Stimulated activated CD4-positive, alpha-beta T cell treated with anti-CD3 and anti-CD28 coated beads, Interleukin-15, amount 100 ng/mL, for 48 hours (primary cell): ENCODE data around the gene NKD1.
"Not testable (repeated sequence)": the region's sequence is repeated elsewhere in the genome, so short reads cannot be mapped to it uniquely, and the experiment has no call there.

Experiments
- DNase-seq, 2 donors: peaks; one replicate each; pipeline ENCODE4 v3.0.0-alpha.2; 2020; ENCODE audit warnings: low read depth in 2 of 2

The NKD1 gene, protein sequence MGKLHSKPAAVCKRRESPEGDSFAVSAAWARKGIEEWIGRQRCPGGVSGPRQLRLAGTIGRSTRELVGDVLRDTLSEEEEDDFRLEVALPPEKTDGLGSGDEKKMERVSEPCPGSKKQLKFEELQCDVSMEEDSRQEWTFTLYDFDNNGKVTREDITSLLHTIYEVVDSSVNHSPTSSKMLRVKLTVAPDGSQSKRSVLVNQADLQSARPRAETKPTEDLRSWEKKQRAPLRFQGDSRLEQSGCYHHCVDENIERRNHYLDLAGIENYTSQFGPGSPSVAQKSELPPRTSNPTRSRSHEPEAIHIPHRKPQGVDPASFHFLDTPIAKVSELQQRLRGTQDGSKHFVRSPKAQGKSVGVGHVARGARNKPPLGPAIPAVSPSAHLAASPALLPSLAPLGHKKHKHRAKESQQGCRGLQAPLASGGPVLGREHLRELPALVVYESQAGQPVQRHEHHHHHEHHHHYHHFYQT

DNA sequence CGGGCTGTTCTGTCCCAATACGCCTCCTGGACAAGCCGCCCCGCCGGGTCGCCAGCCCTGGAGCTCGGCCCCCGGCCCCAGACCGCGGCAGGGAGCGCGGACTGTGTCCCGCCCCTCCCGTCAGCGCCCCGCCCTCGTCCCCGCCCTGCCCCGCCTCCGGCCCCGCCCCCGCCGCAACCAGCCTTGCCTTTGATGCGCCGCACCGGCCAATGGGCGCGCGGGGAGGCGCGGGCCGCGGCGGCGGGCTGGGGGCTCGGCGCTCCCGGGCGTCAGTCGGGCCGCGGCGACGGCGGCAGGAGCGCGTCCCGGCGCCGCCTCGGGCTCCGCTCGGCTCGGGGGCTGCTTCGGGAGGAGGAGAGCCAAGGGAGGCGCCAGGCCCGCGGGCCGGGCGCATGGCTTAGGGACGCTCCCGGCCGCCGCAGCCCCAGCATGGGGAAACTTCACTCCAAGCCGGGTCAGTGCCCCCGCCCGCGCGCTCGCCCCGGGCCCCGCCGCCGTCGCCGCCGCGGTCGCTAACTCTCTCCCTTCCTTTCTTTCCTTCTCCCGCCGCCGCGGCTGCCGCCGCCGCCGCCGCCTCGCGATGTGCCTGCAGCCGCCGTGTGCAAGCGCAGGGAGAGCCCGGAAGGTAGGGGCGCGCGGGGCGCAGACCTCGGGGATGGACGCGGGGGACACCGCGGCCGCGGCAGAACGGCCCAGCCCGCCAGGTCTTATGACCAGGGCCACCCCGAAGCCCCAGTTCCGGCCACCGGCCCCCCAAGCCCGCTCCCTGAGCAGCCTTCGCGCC, at the start of gene NKD1:
Gene NKD1 (plus strand): TSS at position 272 of the 784 bp plus-strand sequence. CDS start 158 bp downstream, at position 430.
- DNase-seq, result peak in 1 of 2 donors; percentile 56

DNA sequence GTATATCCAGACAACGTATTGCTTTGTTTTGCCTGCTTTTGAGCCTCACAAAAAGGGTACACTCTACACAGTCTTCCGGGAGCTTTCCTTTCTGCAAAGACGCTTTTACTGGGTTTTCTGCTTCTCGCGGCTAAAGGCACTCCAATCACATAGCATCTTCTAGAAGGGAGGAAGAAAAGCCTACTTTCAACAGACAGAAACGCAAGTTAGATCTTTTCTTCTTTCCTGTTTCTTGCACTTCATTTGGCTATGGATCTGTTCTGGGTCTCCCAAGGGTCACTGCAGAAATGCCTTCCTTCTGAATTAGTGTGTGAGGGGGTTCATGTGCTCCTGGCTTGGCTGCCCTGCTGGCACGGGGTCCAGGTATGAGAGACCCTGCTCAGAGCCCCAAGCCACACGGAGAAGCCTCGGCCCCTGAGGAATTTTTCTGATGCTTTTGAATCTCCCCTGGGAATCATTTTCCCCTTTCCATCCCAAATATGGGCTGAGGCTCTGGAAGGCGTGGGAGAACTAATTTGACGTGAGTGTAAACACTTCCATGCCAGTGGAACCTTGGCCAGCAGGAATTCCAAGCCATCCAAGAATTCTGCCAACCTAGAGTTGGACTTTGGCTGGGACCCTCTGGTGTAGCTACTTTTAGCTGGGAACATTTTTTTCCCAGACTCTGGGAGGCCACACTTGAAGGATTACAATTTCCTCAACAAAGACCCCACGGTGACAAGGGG, 49.6 kb upstream of the NKD1 start:
- no peak for DNase-seq

DNA sequence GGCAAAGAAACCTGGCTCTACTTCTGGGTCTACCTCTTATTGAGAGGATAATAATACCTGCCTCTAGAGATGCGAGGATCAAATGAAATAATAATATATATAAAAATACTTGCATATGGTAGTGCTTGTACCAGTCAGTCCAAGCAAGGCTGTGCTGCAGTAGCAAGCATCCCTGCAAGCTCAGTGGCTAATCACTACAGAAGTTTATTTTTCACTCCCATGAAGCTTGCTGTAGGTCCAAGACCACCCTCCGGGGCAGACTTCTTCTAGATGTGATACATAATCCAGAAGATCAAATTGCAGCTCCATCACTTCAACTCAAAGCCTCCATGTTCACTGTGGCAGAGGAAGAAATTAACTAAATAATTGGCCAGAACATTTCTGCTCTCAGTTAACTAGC, 48.9 kb upstream of the NKD1 start:
- DNase-seq, result no peak

DNA sequence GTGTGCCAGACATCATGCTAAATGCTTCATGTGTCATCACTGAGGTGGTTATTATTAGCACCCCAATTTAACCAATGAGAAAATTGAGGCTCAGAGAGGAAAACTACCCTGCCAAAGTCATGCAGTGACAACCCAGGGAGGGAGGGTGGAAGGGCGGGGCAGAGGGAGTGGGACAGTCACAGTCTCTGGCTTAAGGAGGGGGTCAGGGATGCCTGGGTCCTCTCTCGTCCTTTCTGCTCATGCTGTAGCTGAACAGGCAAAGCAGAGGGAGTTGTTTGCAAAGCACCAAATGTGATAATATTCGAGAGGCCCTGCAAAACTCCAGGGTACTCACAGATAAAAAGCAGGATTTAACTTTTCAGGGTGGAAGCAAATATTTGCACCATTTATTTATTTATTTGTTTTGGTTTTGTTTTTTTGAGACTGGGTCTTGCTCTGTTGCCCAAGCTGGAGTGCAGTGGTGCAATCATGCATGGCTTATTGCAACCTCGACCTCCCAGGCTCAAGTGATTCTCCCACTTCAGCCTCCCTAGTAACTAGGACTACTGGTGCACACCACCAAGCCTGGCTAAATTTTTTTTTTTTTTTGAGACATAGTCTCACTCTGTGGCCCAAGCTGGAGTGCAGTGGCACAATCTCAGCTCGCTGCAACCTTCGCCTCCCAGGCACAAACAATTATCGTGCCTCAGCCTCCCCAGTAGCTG, 47.9 kb upstream of the NKD1 start:
- no peak for DNase-seq

DNA sequence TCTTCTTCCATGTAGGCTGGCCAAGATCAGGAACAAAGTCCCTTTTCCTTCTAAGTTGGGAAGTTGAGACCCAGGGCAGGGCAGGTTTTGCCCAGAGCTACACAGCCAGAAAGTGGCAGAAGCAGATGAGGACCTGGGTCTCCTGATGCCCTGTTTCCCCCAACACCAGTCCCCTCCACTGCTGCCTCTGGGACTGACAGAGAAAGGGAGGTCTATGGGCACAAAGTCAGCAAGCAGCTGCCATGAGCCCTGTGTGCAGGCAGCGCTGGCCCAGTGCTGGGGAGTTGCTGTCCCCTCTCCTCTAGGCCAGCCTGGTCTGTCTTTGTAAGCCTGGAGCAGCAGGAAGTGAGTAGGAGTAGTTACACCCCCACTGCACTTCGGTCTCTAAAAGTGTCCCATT, 46.9 kb upstream of the NKD1 start:
- no peak for DNase-seq

DNA sequence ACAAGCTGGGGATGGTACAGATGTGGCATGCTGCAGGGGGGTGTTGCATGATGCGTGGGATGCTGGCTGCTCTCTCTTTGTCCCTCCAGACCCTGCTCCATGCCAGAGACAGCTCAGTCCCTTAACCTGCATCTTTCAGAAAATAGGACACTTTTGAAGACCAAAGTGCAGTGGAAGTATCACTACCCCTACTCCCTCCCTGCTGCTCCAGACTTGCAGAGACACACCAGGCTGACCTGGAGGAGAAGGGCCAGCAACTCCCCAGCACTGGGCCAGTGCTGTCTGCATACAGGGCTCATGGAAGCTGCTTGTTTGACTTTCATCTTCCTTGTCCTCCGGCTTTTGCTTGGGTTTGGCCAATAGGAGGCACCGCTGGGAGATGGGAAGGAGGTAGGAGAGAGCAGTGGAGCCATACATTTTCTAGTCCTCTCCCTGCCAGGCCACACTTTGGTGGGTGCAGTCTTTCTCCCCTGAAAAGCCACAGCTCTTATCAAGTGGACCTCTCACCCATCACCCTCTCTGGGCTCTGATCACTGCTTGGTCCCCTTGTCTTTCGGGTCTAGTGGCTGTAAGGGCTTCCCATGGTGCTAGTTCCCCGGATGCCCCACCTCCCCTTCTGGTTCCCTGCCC, 46.1 kb upstream of the NKD1 start:
- DNase-seq, result no peak

DNA sequence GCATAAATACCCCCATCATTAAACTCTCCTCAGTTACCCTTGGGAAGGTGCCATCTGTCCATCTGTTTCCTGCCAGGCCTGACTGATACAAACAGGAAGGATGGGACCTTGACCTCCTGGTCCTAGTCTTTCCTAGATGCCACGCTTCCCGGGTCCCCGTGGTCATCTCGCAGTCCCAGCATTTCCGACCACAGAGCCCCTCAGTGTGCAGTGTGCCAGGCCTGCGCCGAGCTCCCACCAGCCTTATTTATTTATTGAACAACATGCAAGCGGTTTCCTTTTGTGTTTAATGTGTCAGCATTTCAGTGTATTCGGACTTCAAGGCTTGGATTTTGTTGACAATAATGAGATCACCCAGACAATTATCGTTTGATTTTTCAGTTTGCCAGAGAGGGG, 45.6 kb upstream of the NKD1 start:
- DNase-seq, result no peak

- not testable (repeated sequence) for DNase-seq
These were observed 44.2 kb upstream of the NKD1 start for GRCh38 chr16:50503868-50504531.

GRCh38 chr16:50505115-50505514, 43.1 kb upstream of the NKD1 start:
- DNase-seq, result no peak

- no peak for DNase-seq
These were observed 42.3 kb upstream of the NKD1 start for GRCh38 chr16:50505714-50506542.

- DNase-seq, result no peak
These were observed 41.7 kb upstream of the NKD1 start for GRCh38 chr16:50506543-50506937.

DNA sequence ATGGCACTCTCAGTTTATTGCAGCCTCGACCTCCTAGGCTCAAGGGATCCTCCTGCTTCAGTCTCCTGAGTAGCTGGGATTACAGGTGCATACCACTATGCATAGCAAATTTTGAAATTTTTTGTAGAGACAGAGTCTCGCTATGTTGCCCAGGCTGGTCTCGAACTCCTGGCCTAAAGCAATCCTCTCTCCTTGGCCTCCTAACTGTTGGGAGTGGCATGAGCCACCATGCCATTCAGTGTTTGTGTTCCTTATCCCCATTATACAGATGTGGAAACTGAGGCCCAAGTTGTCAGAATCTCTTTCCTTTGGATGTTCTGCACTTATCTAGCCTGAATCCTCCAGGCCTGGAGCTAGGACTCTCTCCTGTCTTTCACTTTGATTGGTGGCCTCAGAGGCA, 40.8 kb upstream of the NKD1 start:
- DNase-seq, result no peak

DNA sequence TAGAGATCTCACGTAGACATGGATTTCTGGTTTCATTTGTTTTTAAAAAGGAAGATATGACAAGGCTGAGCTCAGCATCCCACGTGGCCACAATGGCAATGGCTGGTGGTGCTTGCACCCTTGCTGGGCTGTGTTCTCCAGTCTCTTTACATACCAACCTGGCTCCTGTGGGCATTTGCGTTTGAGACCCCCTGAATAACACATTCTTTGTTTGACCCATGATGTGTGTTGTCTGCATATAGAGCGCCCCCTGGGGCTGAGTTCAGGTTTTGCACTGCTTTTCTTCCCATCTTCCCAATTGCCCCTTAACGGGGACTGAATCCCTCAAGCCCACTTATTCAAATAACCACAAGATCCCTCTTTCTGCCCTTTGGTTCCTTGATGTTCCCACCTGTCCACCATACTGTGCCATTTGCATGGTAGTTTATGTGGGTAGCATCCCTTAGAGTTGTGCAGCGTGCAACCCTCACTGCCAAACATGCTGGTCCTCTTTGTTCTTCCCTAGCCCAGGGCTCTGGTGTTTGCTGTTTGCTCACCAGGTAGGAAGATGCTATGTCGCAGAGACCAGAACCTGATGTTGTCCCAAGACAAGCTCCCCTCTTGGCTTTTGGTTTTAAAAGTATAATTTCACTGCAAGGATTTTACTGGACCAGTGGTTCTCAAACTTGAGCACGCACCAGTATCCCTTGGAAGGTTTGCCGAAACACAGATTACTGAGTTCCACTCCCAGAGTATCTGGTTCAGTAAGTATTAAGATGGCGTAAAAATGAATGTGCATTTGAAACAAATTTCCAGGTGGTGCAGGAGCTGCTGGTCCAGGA, 38.5 kb upstream of the NKD1 start:
- peak; percentile 7 to 27 for DNase-seq

DNA sequence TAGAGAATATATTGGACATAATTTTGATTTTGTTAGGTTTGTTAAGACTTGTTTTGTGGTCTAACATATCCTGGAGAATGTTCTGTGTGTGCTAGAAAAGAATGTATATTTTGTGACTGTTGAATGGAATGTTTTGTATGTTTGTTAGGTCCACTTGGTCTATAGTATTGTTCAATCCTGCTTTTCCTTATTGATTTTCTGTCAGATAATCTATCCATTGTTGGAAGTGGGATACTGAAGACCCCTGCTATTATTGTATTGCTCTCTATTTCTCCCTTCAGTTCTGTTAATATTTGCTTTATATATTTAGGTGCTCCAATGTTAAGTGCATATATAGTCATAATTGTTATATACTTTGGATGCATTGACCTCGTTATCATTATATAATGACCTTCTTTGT, 33.0 kb upstream of the NKD1 start:
- no peak for DNase-seq

DNA sequence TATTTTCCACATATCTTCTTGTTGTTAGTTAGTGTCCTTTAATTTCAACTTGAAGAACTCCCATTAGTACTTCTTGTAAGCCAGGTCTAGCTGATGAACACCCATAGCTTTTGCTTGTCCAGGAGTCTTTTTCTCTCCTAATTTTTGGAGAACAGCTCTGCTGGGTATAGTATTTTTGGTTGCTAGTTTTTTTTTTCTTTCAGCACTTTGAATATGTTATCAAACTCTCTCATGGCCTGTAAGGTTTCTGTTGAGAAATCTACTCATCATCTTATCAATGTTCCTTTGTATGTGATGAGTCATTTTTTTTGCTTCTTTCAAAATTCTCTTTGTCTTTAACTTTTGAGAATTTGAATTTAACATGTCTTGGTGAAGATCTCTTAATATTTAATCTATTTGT, 31.8 kb upstream of the NKD1 start:
- no peak for DNase-seq

- no peak for DNase-seq
These were observed 31.3 kb upstream of the NKD1 start for GRCh38 chr16:50516890-50517289.

DNA sequence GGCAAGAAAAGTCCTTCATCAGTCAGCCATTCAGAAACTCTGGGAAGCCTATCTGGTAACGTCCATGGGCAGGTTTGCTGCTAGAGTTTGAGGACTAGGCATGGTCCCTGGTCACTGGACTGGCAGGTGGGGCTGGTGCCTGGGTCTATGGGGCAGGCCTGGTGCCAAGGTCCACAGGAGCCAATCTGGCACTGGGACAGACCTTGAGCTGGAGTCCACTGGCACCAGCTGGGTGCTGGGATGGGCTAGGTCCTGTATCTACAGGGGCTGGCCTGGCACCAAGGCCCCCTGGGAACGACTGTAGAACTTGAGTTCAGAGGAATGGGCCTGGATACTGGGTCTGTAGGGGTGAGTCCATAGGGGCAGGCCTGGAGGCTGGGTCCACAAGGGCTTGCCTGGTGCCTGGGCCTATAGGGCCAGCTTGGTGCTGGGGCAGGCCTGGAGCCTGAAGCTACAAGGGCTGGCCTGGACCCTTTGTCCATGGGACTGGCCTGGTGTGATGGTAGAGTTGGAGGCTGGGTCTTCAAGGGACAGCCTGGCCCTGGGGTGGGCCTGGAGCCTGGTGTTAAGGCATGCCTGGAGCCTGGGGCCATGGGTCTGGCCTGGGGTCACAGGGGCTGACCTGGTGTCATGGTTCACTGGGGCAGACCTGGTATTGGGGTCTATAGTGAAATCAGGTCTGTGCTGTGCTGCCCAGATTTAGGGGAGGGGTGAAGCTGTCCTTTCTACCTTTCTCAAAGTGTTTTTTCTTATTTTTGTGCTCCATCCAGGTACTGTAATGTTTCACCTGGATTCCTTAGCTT, 30.5 kb upstream of the NKD1 start:
- DNase-seq, result no peak

GRCh38 chr16:50519001-50519400, 29.2 kb upstream of the NKD1 start:
- no peak for DNase-seq
